Posterior vena cava (tissue), 2 donors: ENCODE data around the gene ZFP57. TPM values are rescaled to one million over a fixed set of nuclear protein-coding genes. Genes with fewer than 3 reads are reported as not detected.

Experiments used
- DNase-seq: peaks from one replicate; pipeline ENCODE4 v3.0.0-alpha.2; 2020; ENCODE audit warnings: low spot score
- intact Hi-C, 2 donors: fragments of 100-400 bp; cut with DNase I; formaldehyde crosslinking; loops; one replicate each; pipeline versions ENCODE4 v1.14.1 to v1.14.2; 2022 to 2023
- total RNA-seq, 2 donors: library from RNA; stranded (reverse); fragmentation: NEBNext Ultra II Directional; extraction: Animal tissue kit (Norgen Biotek cat#: 25700); gene quantifications; one replicate each; pipeline ENCODE4 v1.2.1, GENCODE V29; 2021
- donor health status: DM: yes; HTN: yes; CAD: no.
- donor health status: DM: yes; HTN: yes; CAD: no.

ZFP57 gene
- total RNA-seq, 2 donors from 2014 or later = 0.24 to 6.5 TPM

GRCh38 chr6:29631209-29631810 is 49.6 kb downstream of the ZFP57 start:
- no peak for DNase-seq
- intact Hi-C loops = no loop called here

- intact Hi-C loops = no loop called here
- no peak for DNase-seq
These were observed 50.6 kb downstream of the ZFP57 start for GRCh38 chr6:29630315-29630714.

- intact Hi-C loops = no loop called here
- no peak for DNase-seq
These were observed 51.4 kb downstream of the ZFP57 start for GRCh38 chr6:29629571-29629970.

- intact Hi-C loops = no loop called here
- peak; percentile 90 for DNase-seq
These were observed 52.3 kb downstream of the ZFP57 start for GRCh38 chr6:29628419-29629281.

- intact Hi-C loops = no loop called here
- DNase-seq = peak; percentile 88
These were observed 53.1 kb downstream of the ZFP57 start for GRCh38 chr6:29627755-29628418.

- no peak for DNase-seq
- intact Hi-C loops = no loop called here
These were observed 53.8 kb downstream of the ZFP57 start for GRCh38 chr6:29626948-29627754.

- intact Hi-C loops = no loop called here
- no peak for DNase-seq
These were observed 55.5 kb downstream of the ZFP57 start for GRCh38 chr6:29625337-29625930.

- intact Hi-C loops = no loop called here
- no peak for DNase-seq
These were observed 56.4 kb downstream of the ZFP57 start for GRCh38 chr6:29624520-29624961.

Other genes with a start within 250 kb of the ZFP57 start
- gene OR10C1, start 241.8 kb downstream of the ZFP57 start, total RNA-seq = not detected
- gene OR11A1, start 224.1 kb downstream of the ZFP57 start, total RNA-seq = not detected
- gene OR2H1, start 224.0 kb downstream of the ZFP57 start, total RNA-seq = not detected
- not detected for gene MAS1L, start 193.2 kb downstream of the ZFP57 start, total RNA-seq
- gene UBD, start 121.4 kb downstream of the ZFP57 start, total RNA-seq = under 1 TPM in 1 of 2 donors, not detected in 1; 0.24 TPM
- not detected for gene OR2H2, start 96.0 kb downstream of the ZFP57 start, total RNA-seq
- gene GABBR1, start 48.0 kb downstream of the ZFP57 start, total RNA-seq = 10 to 100 TPM; 48.4 to 53.0 TPM
- under 1 TPM in 1 of 2 donors, not detected in 1; 0.69 TPM for gene MOG, start 24.1 kb downstream of the ZFP57 start, total RNA-seq
- gene HLA-F, start 42.3 kb upstream of the ZFP57 start, total RNA-seq = 10 to 100 TPM; 31.5 to 61.8 TPM
- under 1 TPM in 1 of 2 donors, not detected in 1; 0.19 TPM for gene HLA-G, start 146.7 kb upstream of the ZFP57 start, total RNA-seq